A549 (cell line): ENCODE results near the gene ATG13. TPM values are rescaled to one million over a fixed set of nuclear protein-coding genes. Genes with fewer than 3 reads are reported as not detected.
A peak's percentile ranks its signal among the peaks of the same experiment; 100 is the strongest.
"Not testable (repeated sequence)": the region's sequence is repeated elsewhere in the genome, so short reads cannot be mapped to it uniquely, and the experiment has no call there.

Experiments
- ATAC-seq, 2 experiments: fragments of 200-7000 bp in 1 of 2; fragments of >200 bp in 1 of 2; cut with Nextera tagmentation in 1 of 2; cut with Tn5 transposase in 1 of 2; 3 replicates each; pipeline versions ENCODE4 v1.8.0 to v1.9.1; 2018 to 2020; ENCODE audit warnings: mild to moderate bottlenecking in 1 of 2, moderate library complexity in 1 of 2
- CTCF ChIA-PET: fragments of 300-600 bp; sonication (Branson Sonifier 250); formaldehyde crosslinking; extraction: SDS; loops from one replicate; lab custom pipeline; 2021; ENCODE audit warnings: antibody characterized with exemption, inconsistent platforms; lab: Yijun Ruan, JAX
- POLR2A ChIA-PET: fragments of 350-600 bp; formaldehyde crosslinking; extraction: SDS; loops from one replicate; lab custom pipeline; 2021; ENCODE audit warnings: antibody characterized with exemption, inconsistent platforms; lab: Yijun Ruan, JAX
- DNase-seq, 2 experiments: peaks; one replicate each; pipeline versions ENCODE4 v3.0.0 to v3.0.0-alpha.2; 2011 to 2016; ENCODE audit warnings: low read depth in 1 of 2, low spot score in 1 of 2
- FAIRE-seq: peaks from 2 replicates; lab custom pipeline; 2011; peaks lifted over from hg19 to GRCh38; lab: Jason Lieb, UNC
- H3K27ac ChIP-seq, 2 experiments: fragments of >200 bp; sonication (Bioruptor Twin); formaldehyde crosslinking; 3 replicates each; pipeline ENCODE4 v1.5.1; 2016 to 2017
- H3K4me1 ChIP-seq: fragments of >200 bp; sonication (Bioruptor Twin); formaldehyde crosslinking; 3 replicates; pipeline ENCODE4 v1.6.1; 2016
- H3K4me2 ChIP-seq: fragments of >200 bp; sonication (Bioruptor Twin); formaldehyde crosslinking; 3 replicates; pipeline ENCODE4 v1.6.1; 2016
- H3K4me3 ChIP-seq: fragments of >200 bp; sonication (Bioruptor Twin); formaldehyde crosslinking; 3 replicates; pipeline ENCODE4 v1.5.1; 2016
- H3K9me3 ChIP-seq: fragments of >200 bp; sonication (Bioruptor Twin); formaldehyde crosslinking; 3 replicates; pipeline ENCODE4 v1.6.1; 2016
- CEBPB ChIP-seq, 2 experiments: fragments of >200 bp in 1 of 2; sonication (Bioruptor Twin) in 1 of 2; formaldehyde crosslinking in 1 of 2; IDR thresholded peaks; 2 replicates each; pipeline ENCODE4 v1.6.1; 2012 to 2016
- EHMT2 ChIP-seq: fragments of 200-600 bp; sonication (generic); IDR thresholded peaks from 2 replicates; pipeline ENCODE4 v1.6.1; 2016; ENCODE audit warnings: antibody characterized with exemption, low read depth, mild to moderate bottlenecking, moderate library complexity
- FOXS1 ChIP-seq: fragments of 250-450 bp; sonication (Bioruptor Pico); IDR thresholded peaks from 2 replicates; pipeline ENCODE4 v1.5.0; 2020; ENCODE audit warnings: mild to moderate bottlenecking, moderate library complexity
- KDM5A ChIP-seq: fragments of 200-600 bp; sonication (generic); IDR thresholded peaks from 2 replicates; pipeline ENCODE4 v1.6.1; 2016; ENCODE audit warnings: antibody characterized with exemption, mild to moderate bottlenecking
- MAZ ChIP-seq: fragments of 150-350 bp; IDR thresholded peaks from 2 replicates; pipeline ENCODE4 v1.6.1; 2014; ENCODE audit warnings: antibody characterized with exemption, low read depth, low read length, borderline replicate concordance
- MYC ChIP-seq: IDR thresholded peaks from 2 replicates; pipeline ENCODE4 v1.6.1; 2012; ENCODE audit warnings: mild to moderate bottlenecking, inconsistent platforms, low read length, improper control_type of control experiment, borderline replicate concordance
- POLR2A ChIP-seq: IDR thresholded peaks from 2 replicates; pipeline ENCODE4 v1.6.1; 2012; ENCODE audit warnings: mild to moderate bottlenecking, low read length
- RAD21 ChIP-seq, 2 experiments: fragments of >200 bp in 1 of 2; sonication (Bioruptor Twin) in 1 of 2; formaldehyde crosslinking in 1 of 2; IDR thresholded peaks in 1 of 2; conservative IDR thresholded peaks in 1 of 2; 2 replicates in 1 of 2; 3 replicates in 1 of 2; pipeline ENCODE4 v1.6.1; 2012 to 2018; ENCODE audit warnings: inconsistent platforms in 1 of 2
- RCOR1 ChIP-seq: fragments of 150-350 bp; IDR thresholded peaks from 2 replicates; pipeline ENCODE4 v1.6.1; 2014; ENCODE audit warnings: antibody characterized with exemption, low read length, low read depth
- SMC3 ChIP-seq: fragments of >200 bp; sonication (Bioruptor Twin); formaldehyde crosslinking; IDR thresholded peaks from 3 replicates; pipeline ENCODE4 v1.6.1; 2018; ENCODE audit warnings: inconsistent platforms
- TFCP2L1 ChIP-seq: fragments of 250-450 bp; sonication (Bioruptor Pico); IDR thresholded peaks from 2 replicates; pipeline ENCODE4 v1.5.0; 2021; ENCODE audit warnings: mild to moderate bottlenecking
- WGBS: methylation state at CpG from one replicate; pipeline ENCODE4 v1.1.6; 2017; ENCODE audit errors: missing lambda C conversion rate; 5-methylcytosine and 5-hydroxymethylcytosine counted together
- polyA plus RNA-seq, 4 experiments: library from polyadenylated mRNA; depleted of rRNA in 3 of 4; stranded (reverse); fragments of >200 nt; fragmentation: RNase III in 1 of 4; extraction: RNeasy Plus Mini Kit Qiagen cat#74134 plus additional on column Dnase treatment in 1 of 4; gene quantifications; 2 replicates in 3 of 4; 3 replicates in 1 of 4; pipeline ENCODE4 v1.2.3, GENCODE V29; 2011 to 2017
- TF ChIP-seq, protein P1 (sequence below): IDR thresholded peaks from 2 replicates; pipeline ENCODE4 v1.6.1; 2012; ENCODE audit warnings: low read depth, borderline replicate concordance
- TF ChIP-seq, protein P2 (sequence below): fragments of >200 bp; sonication (Bioruptor Twin); formaldehyde crosslinking; IDR thresholded peaks from 3 replicates; pipeline ENCODE4 v1.5.1; 2016
- TF ChIP-seq, protein P3 (sequence below): IDR thresholded peaks from 2 replicates; pipeline ENCODE4 v1.6.1; 2012

The ATG13 gene
- polyA plus RNA-seq, 2 of the 4 experiments (the other 2 are of a cell fraction) = 39.5 to 58.6 TPM

DNA sequence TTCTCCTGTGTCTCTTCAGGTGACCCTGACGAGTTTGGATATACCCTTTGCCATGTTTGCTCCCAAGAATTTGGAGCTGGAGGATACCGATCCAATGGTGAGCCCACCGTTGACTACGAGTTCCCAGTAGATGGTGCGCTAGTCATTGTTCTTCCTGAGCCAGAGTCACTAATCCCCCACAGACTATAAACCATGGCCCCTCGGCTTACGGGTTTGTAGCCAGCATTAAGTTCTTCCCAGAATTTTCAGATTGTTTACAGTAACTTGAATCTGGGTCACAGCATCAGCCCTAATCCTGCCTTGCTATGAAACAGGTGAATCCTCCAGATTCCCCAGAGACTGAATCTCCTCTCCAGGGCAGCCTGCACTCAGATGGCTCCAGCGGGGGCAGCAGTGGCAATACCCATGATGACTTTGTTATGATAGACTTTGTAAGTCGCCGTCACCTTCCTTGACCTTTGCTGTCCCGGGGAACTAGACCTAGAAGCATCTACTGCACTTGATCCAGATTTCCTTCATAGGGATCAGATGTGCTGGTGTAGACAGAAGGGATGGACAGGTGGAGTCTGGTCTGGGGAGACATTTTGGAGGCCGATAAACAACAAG lies 51.2 kb downstream of the ATG13 start:
- no peak for DNase-seq
- CTCF ChIA-PET = interaction anchor here (1.2 to 1.7 kb wide), 2 partner anchors 12 to 15 kb away, joined by 3 to 4 read pairs; no protein-coding TSS in a partner anchor
- H3K9me3 ChIP-seq = no peaks in the 10 kb centered on the region
- H3K4me1 ChIP-seq = no peaks in the 10 kb centered on the region
- TF ChIP-seq, protein P1, sequence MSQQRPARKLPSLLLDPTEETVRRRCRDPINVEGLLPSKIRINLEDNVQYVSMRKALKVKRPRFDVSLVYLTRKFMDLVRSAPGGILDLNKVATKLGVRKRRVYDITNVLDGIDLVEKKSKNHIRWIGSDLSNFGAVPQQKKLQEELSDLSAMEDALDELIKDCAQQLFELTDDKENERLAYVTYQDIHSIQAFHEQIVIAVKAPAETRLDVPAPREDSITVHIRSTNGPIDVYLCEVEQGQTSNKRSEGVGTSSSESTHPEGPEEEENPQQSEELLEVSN = no peak
- TF ChIP-seq RAD21 (conservative IDR thresholded peaks at IDR 0.05 in 1 of 2, IDR thresholded peaks at IDR 0.05 in 1 of 2) (no peak), MYC (no peak), FOXS1 (no peak), RCOR1 (no peak), POLR2A (no peak), CEBPB (IDR thresholded peaks at IDR 0.05) (no peak), TFCP2L1 (no peak), EHMT2 (no peak), KDM5A (no peak)
- TF ChIP-seq, protein P2, sequence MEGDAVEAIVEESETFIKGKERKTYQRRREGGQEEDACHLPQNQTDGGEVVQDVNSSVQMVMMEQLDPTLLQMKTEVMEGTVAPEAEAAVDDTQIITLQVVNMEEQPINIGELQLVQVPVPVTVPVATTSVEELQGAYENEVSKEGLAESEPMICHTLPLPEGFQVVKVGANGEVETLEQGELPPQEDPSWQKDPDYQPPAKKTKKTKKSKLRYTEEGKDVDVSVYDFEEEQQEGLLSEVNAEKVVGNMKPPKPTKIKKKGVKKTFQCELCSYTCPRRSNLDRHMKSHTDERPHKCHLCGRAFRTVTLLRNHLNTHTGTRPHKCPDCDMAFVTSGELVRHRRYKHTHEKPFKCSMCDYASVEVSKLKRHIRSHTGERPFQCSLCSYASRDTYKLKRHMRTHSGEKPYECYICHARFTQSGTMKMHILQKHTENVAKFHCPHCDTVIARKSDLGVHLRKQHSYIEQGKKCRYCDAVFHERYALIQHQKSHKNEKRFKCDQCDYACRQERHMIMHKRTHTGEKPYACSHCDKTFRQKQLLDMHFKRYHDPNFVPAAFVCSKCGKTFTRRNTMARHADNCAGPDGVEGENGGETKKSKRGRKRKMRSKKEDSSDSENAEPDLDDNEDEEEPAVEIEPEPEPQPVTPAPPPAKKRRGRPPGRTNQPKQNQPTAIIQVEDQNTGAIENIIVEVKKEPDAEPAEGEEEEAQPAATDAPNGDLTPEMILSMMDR = no peak
- TF ChIP-seq, protein P3, sequence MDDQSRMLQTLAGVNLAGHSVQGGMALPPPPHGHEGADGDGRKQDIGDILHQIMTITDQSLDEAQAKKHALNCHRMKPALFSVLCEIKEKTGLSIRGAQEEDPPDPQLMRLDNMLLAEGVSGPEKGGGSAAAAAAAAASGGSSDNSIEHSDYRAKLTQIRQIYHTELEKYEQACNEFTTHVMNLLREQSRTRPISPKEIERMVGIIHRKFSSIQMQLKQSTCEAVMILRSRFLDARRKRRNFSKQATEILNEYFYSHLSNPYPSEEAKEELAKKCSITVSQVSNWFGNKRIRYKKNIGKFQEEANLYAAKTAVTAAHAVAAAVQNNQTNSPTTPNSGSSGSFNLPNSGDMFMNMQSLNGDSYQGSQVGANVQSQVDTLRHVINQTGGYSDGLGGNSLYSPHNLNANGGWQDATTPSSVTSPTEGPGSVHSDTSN = no peak
- H3K27ac ChIP-seq = no peak overlapping the region
- FAIRE-seq = no peak
- WGBS = 87% methylated on average over 12 of the region's 12 CpGs
- no peak overlapping the region for H3K4me3 ChIP-seq
- no peak for ATAC-seq
- POLR2A ChIA-PET = no interaction called here
- no peak overlapping the region for H3K4me2 ChIP-seq

DNA sequence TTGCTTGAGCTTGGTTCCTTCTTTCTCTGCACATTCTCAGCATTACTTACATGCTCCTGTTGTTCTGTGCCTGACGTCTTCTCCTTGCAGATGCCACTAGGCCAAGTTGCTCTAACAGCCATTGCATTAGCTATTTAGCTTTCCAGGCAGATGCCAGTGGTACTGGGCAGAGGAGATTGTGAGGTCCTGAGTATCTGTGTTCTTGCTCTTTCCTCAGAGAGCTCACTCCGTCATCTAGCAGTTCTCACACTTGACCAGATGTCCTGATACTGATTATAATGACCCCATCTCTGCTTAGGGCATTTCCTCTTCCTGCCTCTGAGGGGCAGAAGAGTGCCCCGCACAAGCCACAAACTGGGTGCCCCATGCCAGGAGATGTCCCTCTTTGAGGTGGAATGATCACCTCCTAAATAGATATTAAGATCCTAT lies 52.4 kb downstream of the ATG13 start:
- Histone ChIP-seq H3K4me3 (no peak overlapping the region), H3K4me2 (no peak overlapping the region)
- TF ChIP-seq SMC3 (no peak), MAZ (no peak), RAD21 (conservative IDR thresholded peaks at IDR 0.05 in 1 of 2, IDR thresholded peaks at IDR 0.05 in 1 of 2) (peak in 1 of 2 experiments; percentile 57; a peak in 2 of 5 replicates)
- TF ChIP-seq, protein P2 = 0 out of 3 replicates have a peak, but pooled peaks have one; percentile 23
- TF ChIP-seq, all 56 proteins: peak for 2
- 88% methylated on average over 3 of the region's 3 CpGs for WGBS
- Histone ChIP-seq H3K4me1 (peaks cover 2% of the 10 kb centered on the region; the same call in 1 of the 3 replicates), H3K27ac (no peak overlapping the region), H3K9me3 (no peaks in the 10 kb centered on the region)
- ATAC-seq (peak; percentile 33 to 75; a peak in 3 of 6 replicates), DNase-seq (peak; percentile 31 to 36), FAIRE-seq (no peak)
- ChIA-PET POLR2A (no interaction called here), CTCF (interaction anchor here (1.0 to 2.1 kb wide), 7 partner anchors 10 to 85 kb away, joined by 3 to 10 read pairs (median 3); partner anchors contain the start of genes ATG13 and HARBI1)

DNA sequence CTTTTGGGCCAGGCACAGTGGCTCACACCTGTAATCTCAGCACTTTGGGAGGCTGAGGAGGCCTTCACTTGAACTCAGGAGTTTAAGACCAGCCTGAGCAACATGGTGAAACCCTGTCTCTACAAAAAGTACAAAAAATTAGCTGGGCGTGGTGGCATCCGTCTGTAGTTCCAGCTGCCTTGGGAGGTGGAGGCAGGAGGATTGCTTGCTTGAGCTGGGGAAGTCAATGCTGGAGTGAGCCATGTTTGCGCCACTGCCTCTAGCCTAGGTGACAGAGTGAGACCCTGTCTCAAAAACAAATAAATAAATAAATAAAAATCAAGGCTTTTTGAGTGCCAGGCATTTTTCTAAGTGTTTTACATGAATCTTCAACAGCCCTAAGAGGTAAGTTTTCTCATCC lies 53.2 kb downstream of the ATG13 start:
- H3K4me3 ChIP-seq, POLR2A ChIA-PET, H3K27ac ChIP-seq, ATAC-seq, H3K4me2 ChIP-seq, H3K4me1 ChIP-seq, H3K9me3 ChIP-seq, DNase-seq, FAIRE-seq: not testable (repeated sequence)
- 98% methylated on average over 3 of the region's 3 CpGs for WGBS
- CTCF ChIA-PET = interaction anchor here (0.6 to 2.1 kb wide), 9 partner anchors 11 to 129 kb away, joined by 3 to 10 read pairs (median 4); partner anchors contain the start of genes ATG13 and HARBI1
